Heart right ventricle (tissue), 16 donors: ENCODE results near the gene HPCAL1. TPM values are rescaled to one million over a fixed set of nuclear protein-coding genes. Genes with fewer than 3 reads are reported as not detected.

Source experiments
- ATAC-seq, 8 donors: fragments of 200-7000 bp; cut with Tn5 transposase; one replicate each; pipeline ENCODE4 v1.9.1; 2020; ENCODE audit warnings: mild to moderate bottlenecking in 8 of 8, moderate library complexity in 8 of 8, moderate number of reproducible peaks in 1 of 8
- DNase-seq, 2 donors: peaks; one replicate each; pipeline ENCODE4 v3.0.0-alpha.2; 2020
- H3K27ac ChIP-seq, 10 donors: fragments of 200-600 bp; sonication (generic) in 2 of 10; one replicate each; pipeline versions ENCODE4 v1.5.0 to v1.8.0; 2020 to 2022; ENCODE audit warnings: mild to moderate bottlenecking in 3 of 10
- H3K27me3 ChIP-seq, 7 donors: fragments of 200-600 bp; one replicate each; pipeline ENCODE4 v1.8.0; 2021 to 2022; ENCODE audit warnings: mild to moderate bottlenecking in 2 of 7
- H3K36me3 ChIP-seq, 9 donors: fragments of 200-600 bp; sonication (generic) in 1 of 9; one replicate each; pipeline versions ENCODE4 v1.5.0 to v1.8.0; 2020 to 2022; ENCODE audit warnings: mild to moderate bottlenecking in 2 of 9
- H3K4me1 ChIP-seq, 9 donors: fragments of 200-600 bp; sonication (generic) in 1 of 9; one replicate each; pipeline versions ENCODE4 v1.5.0 to v1.8.0; 2020 to 2022; ENCODE audit warnings: mild to moderate bottlenecking in 4 of 9
- H3K4me3 ChIP-seq, 10 donors: fragments of 200-600 bp; sonication (generic) in 2 of 10; one replicate each; pipeline versions ENCODE4 v1.5.0 to v1.8.0; 2020 to 2022; ENCODE audit warnings: mild to moderate bottlenecking in 7 of 10, moderate library complexity in 2 of 10
- H3K9me3 ChIP-seq, 11 donors: fragments of 200-600 bp in 10 of 11; sonication (generic) in 2 of 11; one replicate each; pipeline versions ENCODE4 v1.5.0 to v1.8.0; 2013 to 2022; ENCODE audit warnings: mild to moderate bottlenecking in 2 of 11, control low read depth in 1 of 11, moderate library complexity in 1 of 11
- CTCF ChIP-seq, 9 donors: fragments of 200-600 bp; sonication (generic) in 2 of 9; IDR thresholded peaks; one replicate each; pipeline versions ENCODE4 v1.5.0 to v1.8.0; 2021 to 2022; ENCODE audit warnings: antibody characterized with exemption in 9 of 9, mild to moderate bottlenecking in 5 of 9, moderate library complexity in 1 of 9
- WGBS, 2 donors: extraction: QIAGEN DNeasy Blood & Tissue Kit; methylation state at CpG; one replicate each; pipeline ENCODE4 v1.1.7; 2013; ENCODE audit warnings: inconsistent platforms in 1 of 2; 5-methylcytosine and 5-hydroxymethylcytosine counted together
- intact Hi-C, 10 donors: fragments of 100-400 bp; cut with DNase I; formaldehyde crosslinking; loops; one replicate each; pipeline versions ENCODE4 v1.11.1 to v1.14.2; 2022
- polyA plus RNA-seq, 2 donors: library from polyadenylated mRNA; stranded (reverse); fragments of 200-250 nt; gene quantifications; one replicate each; pipeline ENCODE4 v1.2.3, GENCODE V29; 2013
- total RNA-seq, 10 donors: library from RNA; stranded (reverse); fragmentation: NEBNext Ultra II Directional in 3 of 10; extraction: Animal tissue kit (Norgen Biotek cat#: 25700) in 3 of 10; gene quantifications; one replicate each; pipeline versions ENCODE4 v1.2.1 to v1.2.4, GENCODE V29; 2021 to 2023
- donor health status: Arrhythmogenic right ventricular cardiomyopathy.
- donor health status: ischemic (EF 13 %, LVEDD 7.1; RV severe dilation, severe dysfunction).
- donor health status: healthy with polysubstance abuse.
- donor health status: DM: no; HTN: yes; CAD: no.
- donor health status: DM: no; HTN: no; CAD: no.
- donor health status: ischemic (EF 25% LVEDD 6.9; RV normal size, moderate dysfunction).
- donor health status: ischemic (EF 25% LVEDD 5.7; RV mildly dilated, moderate dysfunction).
- donor health status: healthy.
- donor health status: DM: yes; HTN: yes; CAD: no.
- donor health status: Ischemic cardiomyopathy.
- donor health status: ischemic (EF 35%, LVEDD 5.7; RV mildly dilated, moderate dysfunction).
- donor health status: nonischemic (EF 11% LVEDD 7.7; RV severe dilation, severe dysfunction).
- donor health status: DM: yes; HTN: yes; CAD: no.
- donor health status: PGD.
- donor health status: ischemic (EF 29% LVEDD 5.4; RV normal size, mild dysfunction).
- donor health status: nonischemic (EF 23%, LVEDD 6.1; RV moderate dilation, normal function).

Gene HPCAL1
- total and polyA plus RNA-seq, 12 donors, result 15.8 to 49.2 (median 27.5) TPM

GRCh38 chr2:10333247-10333613, 30.5 kb downstream of the HPCAL1 start:
- WGBS, 2 donors, result 62 to 64% methylated on average over 5 of the region's 5 CpGs
- no peak for DNase-seq
- ATAC-seq, result peak in 1 of 8 donors; percentile 9
- intact Hi-C loops, result loop anchor here in 4 of 10 donors (5.0 kb wide), 4 partner anchors 49 to 96 kb away; no protein-coding TSS in a partner anchor
- Histone ChIP-seq H3K4me1 (peaks cover 0 to 56% (median 46%) of the 10 kb centered on the region in 9 donors), H3K4me3 (no peak overlapping the region), H3K27me3 (no peaks in the 10 kb centered on the region), H3K36me3 (peaks cover 0 to 4% (median 0%) of the 10 kb centered on the region in 9 donors), H3K9me3 (peaks cover 0 to 14% (median 5%) of the 10 kb centered on the region in 11 donors), H3K27ac (peak overlapping the region in 2 of 10 donors; percentile 11 to 84)
- TF ChIP-seq CTCF (IDR thresholded peaks at IDR 0.05), result no peak

- intact Hi-C loops, result loop anchor here in 4 of 10 donors (5.0 kb wide), 4 partner anchors 48 to 97 kb away; no protein-coding TSS in a partner anchor
- no peak for TF ChIP-seq CTCF (IDR thresholded peaks at IDR 0.05)
- H3K36me3 ChIP-seq, result peaks cover 0 to 4% (median 0%) of the 10 kb centered on the region in 9 donors
- ATAC-seq (no peak), DNase-seq (no peak)
- H3K4me1 ChIP-seq, result peaks cover 0 to 49% (median 39%) of the 10 kb centered on the region in 9 donors
- H3K9me3 ChIP-seq, result peaks cover 0 to 14% (median 5%) of the 10 kb centered on the region in 11 donors
- H3K27ac ChIP-seq, result no peak overlapping the region
- H3K4me3 ChIP-seq, result no peak overlapping the region
- H3K27me3 ChIP-seq, result no peaks in the 10 kb centered on the region
- 84 to 85% methylated on average over 7 of the region's 7 CpGs for WGBS, 2 donors
Observed at GRCh38 chr2:10333966-10334365, 31.3 kb downstream of the HPCAL1 start.

GRCh38 chr2:10335046-10335840, 32.5 kb downstream of the HPCAL1 start:
- intact Hi-C loops, result no loop called here
- H3K27me3 ChIP-seq, result no peaks in the 10 kb centered on the region
- no peak overlapping the region for H3K27ac ChIP-seq
- H3K9me3 ChIP-seq, result peaks cover 0 to 14% (median 5%) of the 10 kb centered on the region in 11 donors
- peaks cover 0 to 4% (median 0%) of the 10 kb centered on the region in 9 donors for H3K36me3 ChIP-seq
- WGBS, 2 donors, result 97 to 98% methylated on average over 9 of the region's 9 CpGs
- H3K4me3 ChIP-seq, result no peak overlapping the region
- ATAC-seq (no peak), DNase-seq (no peak)
- no peak for TF ChIP-seq CTCF (IDR thresholded peaks at IDR 0.05)
- H3K4me1 ChIP-seq, result peaks cover 0 to 39% (median 27%) of the 10 kb centered on the region in 9 donors

- Histone ChIP-seq H3K4me1 (peaks cover 0 to 35% (median 18%) of the 10 kb centered on the region in 9 donors), H3K36me3 (peaks cover 0 to 4% (median 0%) of the 10 kb centered on the region in 9 donors), H3K4me3 (no peak overlapping the region), H3K27ac (no peak overlapping the region), H3K27me3 (no peaks in the 10 kb centered on the region), H3K9me3 (peaks cover 0 to 14% (median 5%) of the 10 kb centered on the region in 11 donors)
- no peak for TF ChIP-seq CTCF (IDR thresholded peaks at IDR 0.05)
- 84 to 89% methylated on average over 4 of the region's 4 CpGs for WGBS, 2 donors
- intact Hi-C loops, result no loop called here
- ATAC-seq, result no peak
- no peak for DNase-seq
Observed at GRCh38 chr2:10336283-10336682, 33.6 kb downstream of the HPCAL1 start.
